Umbilical cord (tissue), 2 donors: ENCODE data around the gene RUNX3. TPM values are rescaled to one million over a fixed set of nuclear protein-coding genes. Genes with fewer than 3 reads are reported as not detected.
A peak's percentile ranks its signal among the peaks of the same experiment; 100 is the strongest.

Experiments
- DNase-seq: peaks from one replicate; pipeline ENCODE4 v3.0.0-alpha.2; 2015; ENCODE audit warnings: low spot score
- total RNA-seq: library from RNA; depleted of rRNA; stranded (reverse); fragments of >200 nt; gene quantifications from one replicate; pipeline ENCODE4 v1.2.3, GENCODE V29; 2014; ENCODE audit warnings: low replicate concordance; ENCODE audit not compliant: insufficient read depth

RUNX3 gene
- total RNA-seq, 1 donor from 2014 or later: 0.72 TPM

DNA sequence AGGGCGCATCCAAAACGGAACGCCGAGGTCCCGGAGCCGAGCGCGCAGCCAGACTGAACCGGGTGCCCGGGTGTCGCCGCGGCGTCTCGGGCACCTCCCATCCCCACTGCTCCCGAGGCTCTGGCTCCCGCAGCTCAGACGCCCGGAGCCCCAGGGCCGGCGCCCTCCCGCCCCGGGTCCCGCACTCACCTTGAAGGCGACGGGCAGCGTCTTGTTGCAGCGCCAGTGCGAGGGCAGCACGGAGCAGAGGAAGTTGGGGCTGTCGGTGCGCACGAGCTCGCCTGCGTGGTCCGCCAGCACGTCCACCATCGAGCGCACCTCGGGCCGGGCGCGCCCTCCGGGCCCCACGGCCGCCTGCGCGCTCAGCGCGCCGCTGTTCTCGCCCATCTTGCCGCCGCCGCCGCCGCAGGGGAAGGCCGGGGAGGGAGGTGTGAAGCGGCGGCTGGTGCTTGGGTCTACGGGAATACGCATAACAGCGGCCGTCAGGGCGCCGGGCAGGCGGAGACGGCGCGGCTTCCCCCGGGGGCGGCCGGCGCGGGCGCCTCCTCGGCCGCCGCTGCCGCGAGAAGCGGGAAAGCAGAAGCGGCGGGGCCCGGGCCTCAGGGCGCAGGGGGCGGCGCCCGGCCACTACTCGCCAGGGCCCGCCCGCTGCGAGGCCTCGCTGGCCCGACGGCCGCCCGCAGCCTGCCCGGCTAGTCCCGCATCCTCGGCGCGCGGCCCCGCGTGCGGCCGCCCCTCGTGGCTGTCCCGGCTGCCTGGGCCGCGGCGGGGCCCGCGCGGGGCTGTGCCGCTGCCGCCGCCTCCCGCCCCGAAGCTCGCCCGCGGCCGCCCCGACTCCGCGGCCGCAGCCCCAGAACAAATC lies 447 bp downstream of the RUNX3 start:
- DNase-seq: no peak

DNA sequence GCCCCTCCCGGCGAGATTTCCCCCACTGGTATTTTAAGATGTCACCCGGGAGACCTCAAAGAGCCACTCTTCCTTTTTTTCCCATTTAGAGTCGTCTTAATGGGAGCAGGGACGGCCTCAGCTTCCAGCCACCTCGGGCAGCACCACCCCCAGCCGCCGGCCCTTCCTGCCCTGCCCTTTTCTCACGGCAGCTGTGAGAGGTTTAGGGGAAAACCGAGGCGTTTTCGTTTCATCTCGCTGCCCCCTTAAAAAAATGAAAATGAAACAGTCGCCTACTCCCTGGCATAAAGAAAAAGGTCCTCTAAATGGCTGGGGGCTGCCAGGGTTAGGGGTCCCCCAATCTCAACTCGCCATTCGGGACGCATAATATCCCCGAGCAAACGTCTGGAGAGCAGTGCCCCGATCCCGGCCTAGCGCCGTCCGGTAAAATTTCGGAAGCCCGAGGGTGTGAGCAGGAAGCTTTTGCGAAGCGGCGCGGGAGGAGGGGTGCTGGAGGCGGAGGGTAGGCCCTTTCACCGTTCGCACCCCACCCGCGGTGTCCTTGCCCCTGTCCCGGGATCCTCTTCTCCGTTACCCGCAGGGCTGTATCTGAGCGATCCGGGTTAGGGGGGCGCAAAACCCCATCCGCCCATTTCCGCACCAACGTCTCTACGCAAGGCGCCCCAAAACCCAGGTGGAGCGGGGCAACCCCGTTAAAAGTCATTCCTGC lies 1.2 kb downstream of the RUNX3 start:
- DNase-seq: no peak

GRCh38 chr1:24927988-24928688 lies 1.9 kb downstream of the RUNX3 start:
- peak; percentile 40 for DNase-seq

- no peak for DNase-seq
These were observed 2.6 kb downstream of the RUNX3 start for GRCh38 chr1:24927473-24927872.

DNA sequence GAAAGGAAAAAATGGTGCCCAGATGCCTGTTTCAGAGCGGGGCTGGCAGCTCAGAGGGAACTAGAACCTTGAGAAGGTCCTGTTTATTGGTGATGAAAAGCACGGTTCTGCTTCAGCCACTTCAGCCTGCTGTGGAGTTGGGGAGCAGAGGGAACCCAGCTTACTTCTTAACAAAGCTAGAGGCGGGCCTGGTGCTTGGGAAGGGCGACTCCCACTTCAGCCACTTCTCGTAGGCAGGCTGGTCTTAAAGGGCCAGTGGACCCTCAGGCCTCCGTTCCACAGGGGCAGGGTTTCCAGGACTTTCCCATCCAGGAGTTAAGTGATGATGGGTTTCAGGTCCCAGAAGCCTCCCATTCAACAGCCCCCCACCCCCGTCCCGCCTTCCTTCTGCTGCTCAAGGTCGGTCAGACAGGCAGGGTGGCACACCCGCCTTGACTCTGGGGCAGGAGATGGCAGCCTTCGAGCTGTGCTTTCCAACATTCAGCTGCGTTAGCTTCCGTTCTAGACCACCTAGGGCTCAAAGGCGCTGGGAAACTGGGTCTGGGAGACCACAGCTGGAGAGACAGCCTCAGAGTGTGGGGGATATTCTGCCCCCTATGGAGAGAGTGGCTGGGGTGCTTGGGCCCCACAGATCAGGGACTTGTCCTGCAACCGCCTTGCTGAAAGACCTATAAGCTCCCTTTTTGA lies 3.4 kb downstream of the RUNX3 start:
- DNase-seq: no peak

DNA sequence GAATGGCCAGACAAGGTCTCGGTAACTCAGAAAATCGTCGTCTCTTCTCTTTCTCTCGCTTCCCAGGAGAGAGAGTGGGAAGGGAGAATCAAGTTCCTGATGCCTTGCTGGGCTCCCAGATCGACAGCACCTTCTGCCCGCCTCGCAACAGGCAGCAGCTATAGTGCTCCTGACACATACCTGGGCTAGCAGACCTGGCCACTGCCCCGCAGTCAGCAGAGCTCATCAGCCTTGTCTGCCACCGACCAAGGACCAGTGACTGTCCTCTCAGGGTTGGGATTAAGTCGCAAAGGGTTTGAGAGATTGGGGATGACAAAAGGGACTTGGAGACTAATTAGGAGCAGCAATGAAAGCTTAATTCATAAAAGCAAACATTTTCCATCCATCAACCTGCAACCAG lies 4.1 kb downstream of the RUNX3 start:
- DNase-seq: no peak

GRCh38 chr1:24925082-24925779 lies 4.8 kb downstream of the RUNX3 start:
- DNase-seq: no peak

DNA sequence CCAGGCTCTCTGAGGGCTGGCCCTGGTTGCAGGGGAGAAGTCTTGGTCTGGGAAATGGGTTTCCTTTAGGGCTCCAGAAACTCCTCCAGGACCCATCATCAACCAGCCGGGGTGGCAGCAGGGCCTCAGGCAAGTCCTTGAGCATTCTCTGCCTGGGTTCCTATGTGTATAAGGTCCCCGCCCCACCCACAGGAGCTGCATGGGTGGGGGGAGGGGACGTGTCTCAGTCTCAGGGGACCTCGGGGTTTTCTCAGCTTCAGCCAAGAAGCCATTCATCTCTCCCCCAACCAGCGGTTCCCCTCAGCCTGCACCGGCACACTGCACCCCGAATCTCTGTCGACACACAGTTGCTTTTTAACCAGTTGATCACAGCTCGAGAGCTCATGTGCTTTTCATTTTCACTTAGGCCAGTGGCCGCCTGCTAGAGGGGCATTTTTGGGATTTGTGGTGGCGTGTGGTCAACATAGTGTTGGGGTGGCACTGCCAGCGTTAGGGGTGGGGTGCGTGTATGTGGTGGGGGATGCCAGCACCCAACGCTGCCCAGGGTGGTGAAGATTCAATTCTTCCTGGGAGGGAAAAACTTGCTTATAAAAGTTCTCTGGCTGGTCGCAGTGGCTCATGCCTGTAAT lies 6.5 kb downstream of the RUNX3 start:
- no peak for DNase-seq

DNA sequence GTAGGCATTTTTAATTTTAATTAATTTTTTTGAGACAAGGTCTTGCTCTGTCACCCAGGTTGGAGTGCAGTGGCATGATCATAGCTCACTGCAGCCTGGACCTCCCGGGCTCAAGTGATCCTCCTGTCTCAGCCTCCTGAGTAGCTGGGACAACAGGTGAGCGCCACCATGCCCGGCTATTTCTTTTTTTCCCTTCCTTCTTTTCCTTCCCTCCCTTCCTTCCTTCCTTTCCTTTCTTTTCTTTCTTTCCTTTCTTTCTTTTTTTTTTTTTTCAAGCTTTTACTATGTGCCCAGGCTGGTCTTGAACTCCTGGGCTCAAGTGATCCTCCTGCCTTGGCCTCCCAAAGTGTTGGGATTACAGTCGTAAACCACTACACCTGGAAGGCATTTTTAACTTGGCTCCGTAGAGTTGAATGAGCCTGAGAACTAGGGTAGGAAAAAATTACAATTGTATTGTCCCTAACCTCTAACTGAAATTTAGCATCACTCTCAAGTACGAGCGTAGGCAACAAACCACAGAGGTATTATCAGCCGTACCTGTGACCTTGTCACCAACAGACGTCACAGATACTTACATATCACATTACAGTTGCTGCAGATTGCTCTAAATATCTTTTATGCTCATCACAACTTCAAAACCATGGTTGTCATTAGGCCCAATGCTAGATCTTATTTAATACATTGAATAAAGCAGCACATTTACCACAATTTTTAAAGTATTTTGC lies 8.0 kb downstream of the RUNX3 start:
- no peak for DNase-seq

DNA sequence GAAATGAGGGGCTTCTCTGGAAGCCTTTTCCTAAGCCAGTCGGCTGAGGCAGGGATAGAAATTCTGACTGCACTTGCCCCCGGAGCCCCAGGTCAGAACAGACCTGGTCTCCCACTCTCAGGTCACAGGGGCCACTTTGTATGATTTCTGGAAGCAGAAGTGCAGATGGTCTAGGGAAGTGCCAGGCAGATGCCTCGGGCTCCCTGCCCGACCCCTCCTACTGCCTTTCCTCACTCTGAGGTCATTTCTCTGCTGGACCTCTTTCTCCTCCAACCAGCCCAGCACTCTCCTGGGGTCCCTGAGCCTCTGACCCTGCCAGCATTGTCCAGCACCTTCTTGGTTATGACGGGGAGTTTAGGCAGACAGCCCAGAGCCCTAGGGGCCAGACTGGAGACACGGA lies 8.7 kb downstream of the RUNX3 start:
- no peak for DNase-seq

- no peak for DNase-seq
These were observed 9.5 kb downstream of the RUNX3 start for GRCh38 chr1:24920533-24920925.

GRCh38 chr1:24919791-24920532 lies 10.1 kb downstream of the RUNX3 start:
- no peak for DNase-seq

- DNase-seq: no peak
These were observed 11.0 kb downstream of the RUNX3 start for GRCh38 chr1:24918995-24919605.

DNA sequence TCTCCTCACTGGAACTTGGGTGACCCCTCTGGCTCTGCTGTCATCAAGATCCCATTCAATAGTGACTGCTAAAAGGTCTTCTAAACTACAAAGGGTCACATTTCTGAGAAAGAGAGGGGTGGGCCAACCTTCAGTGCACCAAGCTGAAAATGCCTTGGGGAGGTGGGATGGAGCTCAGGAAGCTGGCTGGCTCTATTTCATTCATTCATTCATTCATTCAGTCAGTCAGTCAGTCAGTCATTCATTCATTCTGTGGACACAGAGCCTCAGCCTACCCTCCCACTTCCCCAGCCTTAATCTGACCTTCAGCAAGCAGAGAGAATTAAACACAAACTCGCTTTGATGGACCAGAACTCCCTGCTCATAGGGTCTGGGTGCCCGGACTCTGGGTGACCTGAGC lies 11.7 kb downstream of the RUNX3 start:
- DNase-seq: no peak

GRCh38 chr1:24917327-24918074 lies 12.6 kb downstream of the RUNX3 start:
- DNase-seq: no peak

DNA sequence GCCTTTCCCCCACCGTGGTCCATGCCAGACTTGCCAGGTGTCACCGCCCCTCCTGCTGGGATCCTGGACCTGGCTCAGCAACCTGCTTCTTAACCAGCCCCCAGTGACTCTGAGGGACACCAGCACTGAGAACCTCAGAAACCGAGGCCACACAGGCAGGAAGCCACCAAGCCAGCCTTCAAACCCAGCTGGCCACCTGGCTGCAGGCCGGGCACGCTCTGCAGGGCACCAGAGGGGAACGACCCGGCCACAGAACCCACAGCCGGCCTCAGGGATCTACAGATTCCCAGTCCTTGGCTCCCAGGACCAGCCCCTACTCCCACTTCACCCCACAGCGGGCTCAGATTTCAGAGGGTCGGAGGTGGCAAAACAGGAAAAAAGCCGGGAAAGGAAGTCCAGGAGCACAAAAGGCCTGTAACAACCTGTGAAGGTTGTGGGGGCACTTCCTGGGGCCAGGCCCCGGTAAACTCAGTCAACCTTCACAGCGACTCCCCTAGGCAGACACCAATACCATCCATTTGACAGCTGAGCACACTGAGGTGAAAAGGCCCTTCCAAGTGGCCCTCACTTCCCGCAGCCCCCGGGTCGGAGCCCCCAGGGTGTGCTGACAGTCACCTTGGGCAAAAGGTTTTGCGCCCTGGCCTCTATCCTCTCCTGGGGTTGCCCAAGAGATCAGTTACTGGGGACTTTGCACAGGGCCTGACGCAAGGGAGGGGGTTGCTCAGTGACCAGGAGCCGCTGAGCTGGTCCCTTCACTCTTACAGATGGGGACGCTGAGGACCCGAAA lies 14.1 kb downstream of the RUNX3 start:
- DNase-seq: no peak
